K562 (cell line): ENCODE measurements around the gene RHOF. TPM values are rescaled to one million over a fixed set of nuclear protein-coding genes. Genes with fewer than 3 reads are reported as not detected.

Experiments
- CBX1 ChIP-seq: sonication (generic); IDR thresholded peaks from 2 replicates; pipeline ENCODE4 v1.6.1; 2016; ENCODE audit warnings: antibody characterized with exemption, low read depth, mild to moderate bottlenecking
- ELF1 ChIP-seq: fragments of 200-800 bp; sonication (Bioruptor generic); IDR thresholded peaks from 2 replicates; pipeline ENCODE4 v1.6.1; 2016; ENCODE audit warnings: missing genetic modification characterization, missing compliant biosample characterization
- FOXK2 ChIP-seq, 2 experiments: fragments of 450-650 bp; IDR thresholded peaks in 1 of 2; conservative IDR thresholded peaks in 1 of 2; 2 replicates each; pipeline ENCODE4 v1.6.1; 2016; ENCODE audit warnings: low read depth in 2 of 2, mild to moderate bottlenecking in 1 of 2
- KLF13 ChIP-seq: fragments of 450-650 bp; IDR thresholded peaks from 2 replicates; pipeline ENCODE4 v1.6.1; 2016; ENCODE audit warnings: missing genetic modification characterization, low read depth, mild to moderate bottlenecking, missing compliant biosample characterization, moderate library complexity, borderline replicate concordance
- MYNN ChIP-seq, 2 experiments: sonication (generic); formaldehyde crosslinking in 1 of 2; IDR thresholded peaks; 2 replicates each; pipeline versions ENCODE4 v1.5.0 to v1.6.1; 2016 to 2020; ENCODE audit warnings: antibody characterized with exemption in 1 of 2, missing genetic modification reagents in 1 of 2
- ZNF140 ChIP-seq: fragments of 250-450 bp; sonication (Bioruptor Pico); IDR thresholded peaks from 2 replicates; pipeline ENCODE4 v1.8.0; 2021; ENCODE audit warnings: moderate library complexity, mild to moderate bottlenecking, inconsistent platforms
- polyA plus RNA-seq, 8 experiments: library from polyadenylated mRNA; depleted of rRNA in 4 of 8; stranded (reverse) in 5 of 8; unstranded in 3 of 8; fragments of >200 nt; fragmentation: Nextera tagmentation in 2 of 8; fragmentation: Illumina TruSeq in 1 of 8; extraction: Ambion mirVana in 2 of 8; extraction: Trizol in 1 of 8; gene quantifications; 2 replicates each; pipeline versions ENCODE4 v1.2.1 to v1.2.3, GENCODE V29; 2011 to 2014; ENCODE audit warnings: inconsistent platforms in 1 of 8, missing spikeins in 1 of 8
- total RNA-seq, 7 experiments: library from RNA; depleted of rRNA in 6 of 7; stranded (reverse); fragments of >200 nt in 6 of 7; fragmentation: Illumina TruSeq in 2 of 7; extraction: Trizol in 2 of 7; gene quantifications; 2 replicates each; pipeline versions ENCODE4 v1.2.1 to v1.2.3, GENCODE V29; 2011 to 2021; ENCODE audit warnings: low replicate concordance in 1 of 7
- TF ChIP-seq, protein P1 (sequence below): fragments of 450-650 bp; IDR thresholded peaks from 2 replicates; pipeline ENCODE4 v1.6.1; 2018; ENCODE audit not compliant: partially characterized antibody
- TF ChIP-seq, protein P2 (sequence below): fragments of 200-800 bp; sonication (Bioruptor generic); IDR thresholded peaks from 2 replicates; pipeline ENCODE4 v1.6.1; 2017; ENCODE audit warnings: missing genetic modification characterization, missing compliant biosample characterization
- TF ChIP-seq, protein P3 (sequence below): fragments of 200-600 bp; sonication (generic); IDR thresholded peaks from one replicate; pipeline ENCODE4 v1.6.1; 2012; ENCODE audit warnings: mild to moderate bottlenecking, low read depth, low read length, inconsistent platforms

RHOF gene
- total and polyA plus RNA-seq, 9 of the 15 experiments (the other 6 are each of a cell fraction or from before 2014, with no cell fraction given) = 0.13 to 10.1 (median 4.0) TPM

DNA sequence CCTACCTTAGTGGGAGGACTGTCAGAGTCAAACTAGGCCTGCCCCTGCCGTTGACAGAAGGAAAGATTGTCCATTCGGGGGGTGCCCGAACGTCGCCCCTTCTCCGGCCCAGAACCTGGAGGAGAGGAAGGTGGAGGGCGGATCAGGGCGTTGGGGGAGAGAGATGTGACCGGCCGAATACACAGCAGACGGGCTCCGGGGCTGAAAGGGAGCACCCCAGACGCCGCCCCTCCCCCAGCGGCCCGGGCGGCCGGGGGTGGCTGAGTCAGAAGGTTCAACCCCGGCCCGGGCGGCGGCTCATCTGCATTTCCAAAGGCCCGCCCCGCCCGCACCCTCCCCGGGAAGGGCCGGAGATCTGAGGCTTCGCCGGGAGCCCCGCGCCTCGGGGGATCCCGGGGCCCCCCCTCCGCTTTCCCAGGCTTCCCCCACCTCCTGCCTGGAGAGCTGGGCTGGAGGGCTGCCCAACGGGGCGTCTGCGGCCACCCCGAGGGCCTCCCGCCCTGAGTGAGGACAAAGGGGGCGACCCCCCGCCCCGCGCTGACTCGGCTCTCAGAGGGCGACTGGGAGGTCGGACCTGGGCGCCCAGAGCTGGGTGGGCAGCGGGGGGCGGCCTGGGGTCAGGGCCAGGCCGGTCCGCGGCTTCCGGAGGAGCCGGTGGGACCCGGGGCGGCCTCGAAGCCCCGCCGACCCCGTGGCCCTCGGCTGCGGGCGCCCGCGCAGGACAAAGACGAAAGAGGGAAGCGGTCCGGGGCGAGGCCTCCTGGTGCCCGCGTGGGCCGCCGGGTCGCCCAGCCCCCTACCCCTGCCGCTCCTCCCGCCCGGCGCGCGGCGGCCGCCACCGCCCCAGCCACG, 6.6 kb upstream of the RHOF start (continued):
- TF ChIP-seq, protein P1, sequence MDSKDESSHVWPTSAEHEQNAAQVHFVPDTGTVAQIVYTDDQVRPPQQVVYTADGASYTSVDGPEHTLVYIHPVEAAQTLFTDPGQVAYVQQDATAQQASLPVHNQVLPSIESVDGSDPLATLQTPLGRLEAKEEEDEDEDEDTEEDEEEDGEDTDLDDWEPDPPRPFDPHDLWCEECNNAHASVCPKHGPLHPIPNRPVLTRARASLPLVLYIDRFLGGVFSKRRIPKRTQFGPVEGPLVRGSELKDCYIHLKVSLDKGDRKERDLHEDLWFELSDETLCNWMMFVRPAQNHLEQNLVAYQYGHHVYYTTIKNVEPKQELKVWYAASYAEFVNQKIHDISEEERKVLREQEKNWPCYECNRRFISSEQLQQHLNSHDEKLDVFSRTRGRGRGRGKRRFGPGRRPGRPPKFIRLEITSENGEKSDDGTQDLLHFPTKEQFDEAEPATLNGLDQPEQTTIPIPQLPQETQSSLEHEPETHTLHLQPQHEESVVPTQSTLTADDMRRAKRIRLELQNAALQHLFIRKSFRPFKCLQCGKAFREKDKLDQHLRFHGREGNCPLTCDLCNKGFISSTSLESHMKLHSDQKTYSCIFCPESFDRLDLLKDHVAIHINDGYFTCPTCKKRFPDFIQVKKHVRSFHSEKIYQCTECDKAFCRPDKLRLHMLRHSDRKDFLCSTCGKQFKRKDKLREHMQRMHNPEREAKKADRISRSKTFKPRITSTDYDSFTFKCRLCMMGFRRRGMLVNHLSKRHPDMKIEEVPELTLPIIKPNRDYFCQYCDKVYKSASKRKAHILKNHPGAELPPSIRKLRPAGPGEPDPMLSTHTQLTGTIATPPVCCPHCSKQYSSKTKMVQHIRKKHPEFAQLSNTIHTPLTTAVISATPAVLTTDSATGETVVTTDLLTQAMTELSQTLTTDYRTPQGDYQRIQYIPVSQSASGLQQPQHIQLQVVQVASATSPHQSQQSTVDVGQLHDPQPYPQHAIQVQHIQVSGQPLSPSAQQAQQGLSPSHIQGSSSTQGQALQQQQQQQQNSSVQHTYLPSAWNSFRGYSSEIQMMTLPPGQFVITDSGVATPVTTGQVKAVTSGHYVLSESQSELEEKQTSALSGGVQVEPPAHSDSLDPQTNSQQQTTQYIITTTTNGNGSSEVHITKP = peak; percentile 58
- TF ChIP-seq KLF13 (tag) (no peak), ZNF140 (CRISPR knock-in tag) (no peak), FOXK2 (conservative IDR thresholded peaks at IDR 0.05 in 1 of 2, IDR thresholded peaks at IDR 0.05 in 1 of 2; ENCODE audit: low read depth in 2 of 2) (no peak), CBX1 (0 out of 2 replicates have a peak, but pooled peaks have one; percentile 12), ELF1 (tag) (no peak), MYNN (IDR thresholded peaks at IDR 0.05) (peak; percentile 67; the same call in 1 of the 2 replicates), MYNN (CRISPR knock-in tag; IDR thresholded peaks at IDR 0.05) (no peak)
- TF ChIP-seq, protein P2, sequence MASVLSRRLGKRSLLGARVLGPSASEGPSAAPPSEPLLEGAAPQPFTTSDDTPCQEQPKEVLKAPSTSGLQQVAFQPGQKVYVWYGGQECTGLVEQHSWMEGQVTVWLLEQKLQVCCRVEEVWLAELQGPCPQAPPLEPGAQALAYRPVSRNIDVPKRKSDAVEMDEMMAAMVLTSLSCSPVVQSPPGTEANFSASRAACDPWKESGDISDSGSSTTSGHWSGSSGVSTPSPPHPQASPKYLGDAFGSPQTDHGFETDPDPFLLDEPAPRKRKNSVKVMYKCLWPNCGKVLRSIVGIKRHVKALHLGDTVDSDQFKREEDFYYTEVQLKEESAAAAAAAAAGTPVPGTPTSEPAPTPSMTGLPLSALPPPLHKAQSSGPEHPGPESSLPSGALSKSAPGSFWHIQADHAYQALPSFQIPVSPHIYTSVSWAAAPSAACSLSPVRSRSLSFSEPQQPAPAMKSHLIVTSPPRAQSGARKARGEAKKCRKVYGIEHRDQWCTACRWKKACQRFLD = peak; percentile 21; the same call in 1 of the 2 replicates
- TF ChIP-seq, protein P3, sequence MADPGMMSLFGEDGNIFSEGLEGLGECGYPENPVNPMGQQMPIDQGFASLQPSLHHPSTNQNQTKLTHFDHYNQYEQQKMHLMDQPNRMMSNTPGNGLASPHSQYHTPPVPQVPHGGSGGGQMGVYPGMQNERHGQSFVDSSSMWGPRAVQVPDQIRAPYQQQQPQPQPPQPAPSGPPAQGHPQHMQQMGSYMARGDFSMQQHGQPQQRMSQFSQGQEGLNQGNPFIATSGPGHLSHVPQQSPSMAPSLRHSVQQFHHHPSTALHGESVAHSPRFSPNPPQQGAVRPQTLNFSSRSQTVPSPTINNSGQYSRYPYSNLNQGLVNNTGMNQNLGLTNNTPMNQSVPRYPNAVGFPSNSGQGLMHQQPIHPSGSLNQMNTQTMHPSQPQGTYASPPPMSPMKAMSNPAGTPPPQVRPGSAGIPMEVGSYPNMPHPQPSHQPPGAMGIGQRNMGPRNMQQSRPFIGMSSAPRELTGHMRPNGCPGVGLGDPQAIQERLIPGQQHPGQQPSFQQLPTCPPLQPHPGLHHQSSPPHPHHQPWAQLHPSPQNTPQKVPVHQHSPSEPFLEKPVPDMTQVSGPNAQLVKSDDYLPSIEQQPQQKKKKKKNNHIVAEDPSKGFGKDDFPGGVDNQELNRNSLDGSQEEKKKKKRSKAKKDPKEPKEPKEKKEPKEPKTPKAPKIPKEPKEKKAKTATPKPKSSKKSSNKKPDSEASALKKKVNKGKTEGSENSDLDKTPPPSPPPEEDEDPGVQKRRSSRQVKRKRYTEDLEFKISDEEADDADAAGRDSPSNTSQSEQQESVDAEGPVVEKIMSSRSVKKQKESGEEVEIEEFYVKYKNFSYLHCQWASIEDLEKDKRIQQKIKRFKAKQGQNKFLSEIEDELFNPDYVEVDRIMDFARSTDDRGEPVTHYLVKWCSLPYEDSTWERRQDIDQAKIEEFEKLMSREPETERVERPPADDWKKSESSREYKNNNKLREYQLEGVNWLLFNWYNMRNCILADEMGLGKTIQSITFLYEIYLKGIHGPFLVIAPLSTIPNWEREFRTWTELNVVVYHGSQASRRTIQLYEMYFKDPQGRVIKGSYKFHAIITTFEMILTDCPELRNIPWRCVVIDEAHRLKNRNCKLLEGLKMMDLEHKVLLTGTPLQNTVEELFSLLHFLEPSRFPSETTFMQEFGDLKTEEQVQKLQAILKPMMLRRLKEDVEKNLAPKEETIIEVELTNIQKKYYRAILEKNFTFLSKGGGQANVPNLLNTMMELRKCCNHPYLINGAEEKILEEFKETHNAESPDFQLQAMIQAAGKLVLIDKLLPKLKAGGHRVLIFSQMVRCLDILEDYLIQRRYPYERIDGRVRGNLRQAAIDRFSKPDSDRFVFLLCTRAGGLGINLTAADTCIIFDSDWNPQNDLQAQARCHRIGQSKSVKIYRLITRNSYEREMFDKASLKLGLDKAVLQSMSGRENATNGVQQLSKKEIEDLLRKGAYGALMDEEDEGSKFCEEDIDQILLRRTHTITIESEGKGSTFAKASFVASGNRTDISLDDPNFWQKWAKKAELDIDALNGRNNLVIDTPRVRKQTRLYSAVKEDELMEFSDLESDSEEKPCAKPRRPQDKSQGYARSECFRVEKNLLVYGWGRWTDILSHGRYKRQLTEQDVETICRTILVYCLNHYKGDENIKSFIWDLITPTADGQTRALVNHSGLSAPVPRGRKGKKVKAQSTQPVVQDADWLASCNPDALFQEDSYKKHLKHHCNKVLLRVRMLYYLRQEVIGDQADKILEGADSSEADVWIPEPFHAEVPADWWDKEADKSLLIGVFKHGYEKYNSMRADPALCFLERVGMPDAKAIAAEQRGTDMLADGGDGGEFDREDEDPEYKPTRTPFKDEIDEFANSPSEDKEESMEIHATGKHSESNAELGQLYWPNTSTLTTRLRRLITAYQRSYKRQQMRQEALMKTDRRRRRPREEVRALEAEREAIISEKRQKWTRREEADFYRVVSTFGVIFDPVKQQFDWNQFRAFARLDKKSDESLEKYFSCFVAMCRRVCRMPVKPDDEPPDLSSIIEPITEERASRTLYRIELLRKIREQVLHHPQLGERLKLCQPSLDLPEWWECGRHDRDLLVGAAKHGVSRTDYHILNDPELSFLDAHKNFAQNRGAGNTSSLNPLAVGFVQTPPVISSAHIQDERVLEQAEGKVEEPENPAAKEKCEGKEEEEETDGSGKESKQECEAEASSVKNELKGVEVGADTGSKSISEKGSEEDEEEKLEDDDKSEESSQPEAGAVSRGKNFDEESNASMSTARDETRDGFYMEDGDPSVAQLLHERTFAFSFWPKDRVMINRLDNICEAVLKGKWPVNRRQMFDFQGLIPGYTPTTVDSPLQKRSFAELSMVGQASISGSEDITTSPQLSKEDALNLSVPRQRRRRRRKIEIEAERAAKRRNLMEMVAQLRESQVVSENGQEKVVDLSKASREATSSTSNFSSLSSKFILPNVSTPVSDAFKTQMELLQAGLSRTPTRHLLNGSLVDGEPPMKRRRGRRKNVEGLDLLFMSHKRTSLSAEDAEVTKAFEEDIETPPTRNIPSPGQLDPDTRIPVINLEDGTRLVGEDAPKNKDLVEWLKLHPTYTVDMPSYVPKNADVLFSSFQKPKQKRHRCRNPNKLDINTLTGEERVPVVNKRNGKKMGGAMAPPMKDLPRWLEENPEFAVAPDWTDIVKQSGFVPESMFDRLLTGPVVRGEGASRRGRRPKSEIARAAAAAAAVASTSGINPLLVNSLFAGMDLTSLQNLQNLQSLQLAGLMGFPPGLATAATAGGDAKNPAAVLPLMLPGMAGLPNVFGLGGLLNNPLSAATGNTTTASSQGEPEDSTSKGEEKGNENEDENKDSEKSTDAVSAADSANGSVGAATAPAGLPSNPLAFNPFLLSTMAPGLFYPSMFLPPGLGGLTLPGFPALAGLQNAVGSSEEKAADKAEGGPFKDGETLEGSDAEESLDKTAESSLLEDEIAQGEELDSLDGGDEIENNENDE = no peak
